Thymus (tissue), 11 donors: ENCODE measurements around the gene CCNYL1. TPM values are rescaled to one million over a fixed set of nuclear protein-coding genes. Genes with fewer than 3 reads are reported as not detected.
"Not testable (repeated sequence)": the region's sequence is repeated elsewhere in the genome, so short reads cannot be mapped to it uniquely, and the experiment has no call there.

Experiments
- DNase-seq, 9 donors: peaks; one replicate each; pipeline ENCODE4 v3.0.0-alpha.2; 2013; ENCODE audit warnings: low spot score in 9 of 9, low read depth in 6 of 9, missing footprints in 1 of 9
- H3K27ac ChIP-seq, 2 donors: one replicate each; pipeline ENCODE4 v1.5.1; 2013; ENCODE audit warnings: control low read depth in 1 of 2, low read depth in 1 of 2, low read length in 1 of 2, mild to moderate bottlenecking in 1 of 2, moderate library complexity in 1 of 2
- H3K27me3 ChIP-seq, 2 donors: one replicate each; pipeline ENCODE4 v1.5.1; 2013; ENCODE audit warnings: low read length in 1 of 2; ENCODE audit not compliant: control insufficient read depth in 2 of 2, insufficient read depth in 1 of 2
- H3K36me3 ChIP-seq, 2 donors: one replicate each; pipeline ENCODE4 v1.5.1; 2013; ENCODE audit warnings: low read length in 1 of 2, mild to moderate bottlenecking in 1 of 2, moderate library complexity in 1 of 2; ENCODE audit not compliant: control insufficient read depth in 2 of 2, insufficient read depth in 2 of 2
- H3K4me1 ChIP-seq, 2 donors: one replicate each; pipeline ENCODE4 v1.5.1; 2013; ENCODE audit warnings: low read length in 2 of 2; ENCODE audit not compliant: control insufficient read depth in 2 of 2, insufficient read depth in 2 of 2
- H3K4me3 ChIP-seq, 2 donors: one replicate each; pipeline ENCODE4 v1.5.1; 2013; ENCODE audit warnings: low read length in 2 of 2, control low read depth in 1 of 2, mild to moderate bottlenecking in 1 of 2
- H3K9me3 ChIP-seq, 2 donors: one replicate each; pipeline ENCODE4 v1.5.1; 2013; ENCODE audit warnings: low read length in 1 of 2, mild to moderate bottlenecking in 1 of 2; ENCODE audit not compliant: control insufficient read depth in 2 of 2, insufficient read depth in 1 of 2
- WGBS: extraction: QIAGEN DNeasy Blood & Tissue Kit; methylation state at CpG from one replicate; pipeline ENCODE4 v1.1.7; 2013; 5-methylcytosine and 5-hydroxymethylcytosine counted together
- polyA plus RNA-seq: library from polyadenylated mRNA; stranded (reverse); fragments of 200-250 nt; gene quantifications from one replicate; pipeline ENCODE4 v1.2.3, GENCODE V29; 2013
- total RNA-seq: library from RNA; stranded (reverse); fragments of 120-200 nt; gene quantifications from one replicate; pipeline ENCODE4 v1.2.4, GENCODE V29; 2013
- donor health status: healthy.

CCNYL1 gene
- total and polyA plus RNA-seq, 2 donors: 6.7 to 10.5 TPM

GRCh38 chr2:207681431-207681830, 30.0 kb upstream of the CCNYL1 start:
- DNase-seq: no peak
- H3K4me3 ChIP-seq: no peak overlapping the region
- WGBS: 44% methylated on average over 52 of the region's 52 CpGs
- H3K27me3 ChIP-seq: peaks cover 0 to 10% of the 10 kb centered on the region in 2 donors
- no peaks in the 10 kb centered on the region for H3K36me3 ChIP-seq
- no peaks in the 10 kb centered on the region for H3K4me1 ChIP-seq
- no peak overlapping the region for H3K27ac ChIP-seq
- H3K9me3 ChIP-seq: no peaks in the 10 kb centered on the region

GRCh38 chr2:207682557-207682956, 28.9 kb upstream of the CCNYL1 start:
- Histone ChIP-seq H3K27me3 (peaks cover 0 to 10% of the 10 kb centered on the region in 2 donors), H3K9me3 (no peaks in the 10 kb centered on the region), H3K4me1 (no peaks in the 10 kb centered on the region), H3K4me3 (no peak overlapping the region), H3K36me3 (no peaks in the 10 kb centered on the region), H3K27ac (no peak overlapping the region)
- WGBS: 96% methylated on average over 9 of the region's 9 CpGs
- DNase-seq: no peak

GRCh38 chr2:207683438-207683837, 28.0 kb upstream of the CCNYL1 start:
- 95% methylated on average over 5 of the region's 5 CpGs for WGBS
- Histone ChIP-seq H3K9me3 (no peaks in the 10 kb centered on the region), H3K27me3 (peaks cover 0 to 10% of the 10 kb centered on the region in 2 donors), H3K27ac (no peak overlapping the region), H3K36me3 (no peaks in the 10 kb centered on the region), H3K4me3 (no peak overlapping the region), H3K4me1 (no peaks in the 10 kb centered on the region)
- no peak for DNase-seq

- Histone ChIP-seq H3K4me1 (no peaks in the 10 kb centered on the region), H3K9me3 (no peaks in the 10 kb centered on the region), H3K4me3 (no peak overlapping the region), H3K36me3 (no peaks in the 10 kb centered on the region), H3K27me3 (peaks cover 0 to 10% of the 10 kb centered on the region in 2 donors), H3K27ac (no peak overlapping the region)
- 88% methylated on average over 3 of the region's 3 CpGs for WGBS
- DNase-seq: no peak
Measured at GRCh38 chr2:207683879-207684627, 27.4 kb upstream of the CCNYL1 start.

- Histone ChIP-seq H3K27ac (no peak overlapping the region), H3K36me3 (no peaks in the 10 kb centered on the region), H3K9me3 (no peaks in the 10 kb centered on the region), H3K4me3 (no peak overlapping the region), H3K4me1 (no peaks in the 10 kb centered on the region), H3K27me3 (peaks cover 0 to 3% of the 10 kb centered on the region in 2 donors)
- WGBS: 99% methylated on average over 2 of the region's 2 CpGs
- DNase-seq: no peak
Measured at GRCh38 chr2:207686812-207687211, 24.6 kb upstream of the CCNYL1 start.

- Histone ChIP-seq H3K4me1 (no peaks in the 10 kb centered on the region), H3K9me3 (no peaks in the 10 kb centered on the region), H3K27ac (no peak overlapping the region), H3K36me3 (no peaks in the 10 kb centered on the region), H3K4me3 (no peak overlapping the region), H3K27me3 (no peaks in the 10 kb centered on the region)
- DNase-seq: no peak
Measured at GRCh38 chr2:207688597-207688996, 22.8 kb upstream of the CCNYL1 start.

- WGBS: 95% methylated on average over 16 of the region's 16 CpGs
- H3K4me3 ChIP-seq, H3K36me3 ChIP-seq, H3K27me3 ChIP-seq, H3K27ac ChIP-seq, H3K9me3 ChIP-seq, H3K4me1 ChIP-seq, DNase-seq: not testable (repeated sequence)
Measured at GRCh38 chr2:207690845-207691461, 20.5 kb upstream of the CCNYL1 start.

GRCh38 chr2:207692206-207693065, 19.0 kb upstream of the CCNYL1 start:
- H3K4me1 ChIP-seq: no peaks in the 10 kb centered on the region
- peak in 5 of 9 donors; percentile 18 to 60 (median 30) for DNase-seq
- H3K9me3 ChIP-seq: no peaks in the 10 kb centered on the region
- WGBS: 67% methylated on average over 7 of the region's 7 CpGs
- no peak overlapping the region for H3K4me3 ChIP-seq
- H3K27ac ChIP-seq: no peak overlapping the region
- H3K36me3 ChIP-seq: no peaks in the 10 kb centered on the region
- H3K27me3 ChIP-seq: no peaks in the 10 kb centered on the region
